HG02852 (cell line): Measurements from ENCODE around the gene TEX35.

Experiments
- ATAC-seq: cut with Tn5 transposase; IDR thresholded peaks from one replicate; pipeline ENCODE4 v1.9.1; 2021; ENCODE audit warnings: mild to moderate bottlenecking, moderate library complexity; ENCODE audit not compliant: unreplicated experiment

Gene TEX35

DNA sequence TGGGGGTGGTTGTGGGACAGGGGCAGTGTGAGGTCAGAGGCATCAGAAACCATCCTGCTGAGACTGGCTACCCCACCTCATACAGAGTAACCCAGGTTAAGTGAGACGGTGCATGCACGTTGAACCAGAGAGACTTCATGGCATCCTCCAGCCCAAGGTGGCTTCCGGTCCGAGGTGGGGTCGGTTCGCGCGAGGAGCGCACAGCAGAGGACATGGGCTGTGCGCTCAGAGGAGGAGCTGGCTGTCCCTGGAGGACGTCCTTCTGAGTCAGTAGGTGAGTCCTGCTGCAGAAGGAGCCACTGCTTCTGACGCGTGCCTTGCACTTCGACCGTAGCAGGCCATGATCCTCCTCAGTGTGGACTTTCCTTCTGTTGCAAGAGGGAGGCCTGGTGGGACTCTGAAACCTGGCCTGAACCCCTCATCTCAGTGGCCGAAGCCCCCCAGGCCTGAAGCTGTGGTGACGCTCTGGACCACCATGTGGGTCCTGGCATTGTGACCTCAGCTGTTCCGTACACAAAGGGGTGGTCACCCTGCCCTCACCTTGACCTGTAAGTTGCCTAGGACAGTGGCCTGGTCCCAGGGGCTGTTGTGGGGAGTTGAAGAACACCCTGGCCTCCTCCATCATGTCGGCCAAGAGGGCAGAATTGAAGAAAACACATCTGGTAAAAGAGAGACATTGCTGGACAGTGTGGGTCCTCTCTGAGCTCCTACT, at the start of gene TEX35:
TSS of gene TEX35 (plus strand) at position 544 of the 712 bp plus-strand sequence. CDS start at position 624, 80 bp downstream.
- no peak for ATAC-seq

DNA sequence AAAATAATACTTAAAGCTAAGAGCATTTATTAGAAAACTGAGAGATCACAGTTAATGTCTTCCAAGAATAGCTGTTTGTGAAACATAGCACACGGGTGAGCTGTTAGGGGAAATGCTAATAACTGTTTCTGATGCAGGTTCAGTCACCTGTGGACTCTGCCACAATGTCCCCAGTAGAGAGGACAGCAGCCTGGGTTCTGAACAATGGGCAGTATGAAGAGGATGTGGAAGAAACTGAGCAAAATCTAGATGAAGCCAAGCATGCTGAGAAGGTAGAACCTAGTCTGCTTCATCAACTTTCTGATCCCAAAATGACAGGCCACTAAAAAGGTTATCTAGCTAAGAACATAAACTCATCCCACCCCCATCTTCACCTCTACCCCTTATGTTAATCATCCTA, 48.8 kb upstream of the TEX35 start:
- ATAC-seq = no peak

DNA sequence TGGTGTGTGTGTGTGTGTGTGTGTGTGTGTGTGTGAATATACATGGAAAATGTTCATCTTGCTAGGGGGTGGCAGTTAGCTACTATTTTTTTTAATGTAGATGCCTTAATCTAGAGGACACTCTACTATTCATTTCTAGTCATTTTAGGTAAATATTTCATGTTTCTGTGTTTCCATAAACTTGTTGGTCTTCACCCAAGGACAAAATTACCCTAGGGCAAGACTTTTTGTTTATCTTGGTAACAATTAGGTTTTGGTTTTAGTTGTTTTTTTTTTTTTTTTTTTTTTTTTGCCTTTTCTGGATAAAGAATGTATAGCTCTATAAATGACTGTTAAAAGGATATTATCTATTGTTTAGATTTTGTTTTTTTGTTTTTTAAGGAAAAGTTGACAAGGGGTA, 48.3 kb upstream of the TEX35 start:
- ATAC-seq = no peak

DNA sequence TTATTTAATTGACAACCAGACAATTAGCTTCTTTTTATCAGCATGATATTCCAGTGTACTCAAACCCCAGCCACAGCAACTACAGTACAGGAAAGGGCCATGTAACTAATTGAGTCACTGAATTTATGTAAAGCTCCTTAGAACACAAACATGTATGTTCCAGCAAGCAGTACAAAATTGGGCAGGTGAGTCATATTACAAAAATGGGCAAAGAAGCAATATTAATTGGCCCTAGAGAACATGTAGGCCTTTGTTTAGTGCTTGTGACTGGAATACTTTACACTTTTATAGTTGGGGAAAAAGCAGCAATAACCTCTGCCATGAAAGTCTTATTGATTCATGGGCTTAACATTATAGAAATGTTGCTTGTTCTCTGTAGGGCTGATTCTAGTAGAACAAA, 47.9 kb upstream of the TEX35 start:
- no peak for ATAC-seq

DNA sequence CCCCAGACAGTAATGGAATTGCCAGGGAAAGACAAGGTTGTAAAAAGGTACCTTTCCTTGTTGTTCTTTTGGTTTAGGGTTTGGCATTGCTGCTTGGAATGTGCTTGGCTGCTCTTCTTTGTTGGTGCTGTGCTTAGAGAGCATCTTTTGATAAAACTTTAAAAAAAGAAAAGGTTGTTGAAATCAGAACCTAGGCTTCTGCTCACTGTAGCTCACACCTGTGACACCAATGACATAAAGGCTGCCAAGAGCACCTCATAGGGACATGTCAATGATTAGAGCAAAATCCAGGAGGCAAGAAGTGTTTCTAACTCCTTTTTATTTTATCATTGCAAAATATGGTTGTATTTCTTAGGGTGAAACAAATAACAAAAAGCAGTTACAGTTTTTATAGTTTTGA, 45.1 kb upstream of the TEX35 start:
- no peak for ATAC-seq

DNA sequence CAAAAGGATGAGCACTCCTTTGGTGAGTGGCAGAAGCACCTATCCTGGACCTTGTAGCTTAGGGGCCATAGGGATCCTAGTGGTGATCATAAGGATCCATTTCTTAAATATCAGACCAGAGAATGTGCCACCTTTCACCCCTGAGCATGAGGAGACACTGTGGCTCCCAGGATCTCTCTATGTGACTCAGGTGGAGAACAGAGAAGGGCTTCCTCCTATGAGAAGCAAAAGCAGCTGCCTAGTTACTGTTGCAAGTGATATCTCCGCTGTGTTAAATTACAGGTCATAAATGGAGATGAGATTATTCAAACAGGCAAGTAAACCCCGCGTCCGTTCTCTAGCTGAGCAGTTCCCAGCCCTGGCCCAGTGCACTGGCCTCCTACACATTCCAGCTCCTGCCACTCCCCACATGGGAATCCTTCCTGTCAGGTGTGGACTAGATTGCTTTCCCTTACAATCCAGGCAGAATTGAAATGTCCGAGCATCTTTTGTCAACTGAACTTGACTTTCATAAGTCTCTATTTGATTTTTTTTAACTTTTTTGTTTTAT, 42.4 kb upstream of the TEX35 start:
- no peak for ATAC-seq

DNA sequence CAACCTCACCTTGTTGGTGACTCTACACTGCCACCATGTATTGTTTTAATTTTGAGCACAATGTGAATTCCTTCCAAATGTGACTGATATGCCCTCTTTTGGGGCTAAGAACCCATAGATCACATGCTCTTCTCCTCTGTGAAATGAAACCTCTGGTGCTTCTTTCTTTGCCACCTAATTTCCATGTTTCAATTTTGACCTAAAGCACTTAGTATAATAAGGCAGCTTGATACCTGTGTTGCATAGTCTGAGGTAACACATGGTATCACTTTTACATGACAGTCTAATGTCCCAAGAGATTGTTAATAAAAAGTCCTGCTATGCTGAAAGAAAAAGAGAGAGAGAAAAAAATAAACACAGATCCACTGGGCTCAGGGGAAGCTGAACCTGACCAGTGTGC, 40.4 kb upstream of the TEX35 start:
- no peak for ATAC-seq

DNA sequence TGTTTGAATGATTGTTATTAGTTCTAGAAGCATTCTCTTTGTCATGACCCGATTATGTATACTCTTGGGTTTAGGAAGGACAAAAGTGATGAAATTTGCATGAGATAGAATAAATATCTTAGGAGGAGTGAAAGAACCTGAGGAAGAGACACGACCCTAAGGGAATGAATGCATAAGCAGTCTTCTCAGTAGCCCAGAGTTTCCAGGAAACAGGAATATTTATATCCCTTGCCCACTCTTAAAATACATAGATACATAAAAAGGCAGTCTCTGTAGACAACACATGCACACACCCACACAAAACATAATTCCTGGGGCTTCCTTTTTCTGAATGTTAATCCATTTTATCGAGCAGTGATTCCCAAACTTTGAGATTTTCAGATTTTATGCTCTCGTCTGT, 35.5 kb upstream of the TEX35 start:
- no peak for ATAC-seq

DNA sequence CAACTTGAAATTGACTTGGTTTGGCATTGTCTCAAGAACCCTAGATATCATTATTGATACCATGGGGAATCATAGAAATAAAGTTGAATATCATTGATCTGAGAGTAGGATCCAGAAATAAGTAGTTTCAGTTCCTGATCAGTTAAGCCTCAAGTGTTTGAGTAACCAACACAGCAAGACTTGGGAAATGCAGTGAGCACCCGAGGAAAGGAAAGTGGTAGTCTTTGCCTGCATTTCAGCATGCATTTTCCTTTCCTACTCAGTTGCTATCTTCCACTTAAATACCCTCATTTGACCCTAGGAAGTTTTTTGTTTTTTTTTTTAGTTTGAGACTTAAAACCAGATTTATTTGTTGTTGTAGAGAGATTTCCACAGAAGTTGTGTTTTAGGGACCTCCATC, 35.1 kb upstream of the TEX35 start:
- ATAC-seq = no peak

DNA sequence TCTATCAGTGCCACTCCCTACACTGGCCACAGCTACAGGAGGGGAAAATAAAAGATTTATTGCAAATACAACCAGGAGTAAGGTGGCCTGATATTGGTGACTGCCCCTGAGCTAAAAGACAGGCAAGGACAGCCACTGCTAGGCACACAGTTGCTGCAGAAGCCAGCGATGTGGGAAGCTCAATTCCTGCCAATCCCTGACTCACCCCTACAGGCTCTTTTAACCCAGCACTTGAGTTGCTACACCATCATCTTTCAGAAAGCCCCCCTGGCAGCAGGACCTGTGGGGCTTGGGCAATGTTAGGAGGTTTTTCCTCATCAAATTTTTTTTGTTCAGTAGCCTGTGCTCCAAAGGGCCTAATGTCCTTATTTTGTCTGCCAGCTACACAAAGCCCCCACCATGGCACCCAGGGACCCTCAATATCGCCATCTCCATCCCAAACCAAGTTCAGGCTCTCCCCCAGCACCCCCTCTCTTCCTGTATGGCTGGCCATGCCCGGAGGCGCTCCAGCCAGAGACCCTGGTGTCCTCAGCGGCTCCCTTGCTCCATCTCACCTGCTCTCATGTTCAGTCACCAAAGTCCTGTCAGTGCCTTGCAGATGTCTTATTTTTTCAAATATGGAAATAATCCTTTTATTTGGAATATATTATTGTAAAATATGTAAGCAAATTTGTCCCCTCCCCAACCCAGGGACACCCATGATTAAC, 29.5 kb upstream of the TEX35 start:
- no peak for ATAC-seq

DNA sequence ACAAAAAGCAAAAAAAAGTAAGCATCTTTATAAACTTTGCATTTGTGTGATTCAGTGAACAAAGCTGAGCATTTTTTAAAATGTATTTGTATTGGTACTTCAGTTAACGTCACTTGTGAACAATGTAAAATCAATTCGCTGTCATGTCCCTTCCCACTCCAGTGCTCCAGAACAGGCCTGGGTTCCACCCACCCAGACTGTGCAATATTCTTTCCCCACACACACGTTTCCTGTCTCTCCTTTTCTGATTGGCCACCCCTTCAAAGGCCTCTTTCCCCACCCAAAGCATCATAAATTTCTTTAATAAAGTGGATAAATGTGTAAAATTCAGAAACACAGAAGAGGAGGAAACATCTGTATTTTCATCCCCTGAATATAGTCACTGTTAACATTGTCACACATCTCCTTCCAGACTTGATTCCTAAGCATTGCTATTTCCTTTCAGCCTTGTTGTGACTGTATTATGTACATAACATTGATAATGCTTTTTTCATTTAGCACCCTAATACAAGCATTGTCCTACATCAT, 28.1 kb upstream of the TEX35 start:
- no peak for ATAC-seq

DNA sequence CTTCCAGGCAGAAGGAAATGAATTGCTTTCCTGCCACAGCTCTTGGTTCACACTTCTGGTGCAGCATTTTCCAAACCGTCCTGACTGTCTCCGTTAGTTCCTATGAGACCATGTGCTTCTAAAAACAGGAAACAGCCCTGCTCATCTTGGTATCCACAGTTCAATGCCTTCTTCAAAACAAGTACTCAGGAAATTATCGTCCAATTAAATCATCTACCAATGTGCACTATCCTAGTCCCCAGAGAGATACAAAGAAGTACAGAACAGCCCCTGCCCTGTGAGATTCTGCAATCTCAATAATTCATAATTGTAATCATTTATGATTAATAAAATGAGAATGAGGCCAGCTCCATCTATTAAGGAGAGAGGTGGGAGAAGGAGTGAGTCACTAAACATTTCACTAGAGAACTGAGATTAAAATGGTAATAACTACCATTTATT, 27.3 kb upstream of the TEX35 start:
- no peak for ATAC-seq

DNA sequence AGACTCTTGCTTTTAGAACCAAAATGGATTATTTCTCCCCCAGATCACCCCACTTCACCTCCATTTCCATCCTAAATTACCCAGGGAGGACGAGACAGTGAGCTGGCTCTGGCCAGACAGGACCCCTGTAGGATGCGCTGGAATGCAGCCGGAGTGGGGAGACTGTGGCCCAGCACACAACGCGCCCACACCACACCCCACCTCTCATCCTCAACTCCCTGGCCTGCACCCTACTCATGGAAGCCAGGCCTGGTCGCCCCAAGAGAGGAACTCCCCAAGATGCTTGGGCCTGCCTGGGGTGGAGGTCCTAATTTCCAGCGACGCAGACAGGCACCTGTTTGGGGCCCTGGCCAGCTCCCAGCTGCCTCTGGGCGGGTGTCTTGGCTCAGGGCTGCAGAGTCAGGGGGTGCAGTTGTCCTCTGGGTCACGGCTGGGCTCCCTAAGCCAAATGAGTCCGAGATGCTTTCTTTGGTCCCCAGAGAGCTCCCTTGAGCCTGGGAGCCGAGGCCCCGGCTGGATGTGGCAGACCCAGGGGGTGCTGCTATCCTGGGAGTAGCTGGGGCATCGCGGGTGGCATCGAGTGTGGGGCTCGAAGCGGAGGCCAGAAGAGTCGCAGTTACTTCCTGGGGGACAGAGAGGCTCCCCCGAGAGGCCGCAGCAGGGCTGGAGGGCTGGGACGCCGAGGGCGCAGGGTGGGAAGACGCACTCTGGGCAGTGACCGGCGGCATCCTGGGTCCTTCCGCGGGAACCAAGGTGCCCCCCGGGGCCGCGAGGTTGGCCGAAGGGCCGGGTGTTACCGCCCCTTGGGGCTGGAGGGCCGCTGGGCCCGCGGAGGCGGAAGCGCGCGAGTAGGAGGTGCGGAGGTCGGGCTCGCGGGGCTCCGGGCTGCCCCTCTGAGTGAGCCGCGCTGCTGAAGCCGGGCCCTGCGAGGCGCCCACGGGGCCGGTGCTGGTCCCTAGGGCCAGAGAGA, 26.5 kb upstream of the TEX35 start:
- no peak for ATAC-seq

DNA sequence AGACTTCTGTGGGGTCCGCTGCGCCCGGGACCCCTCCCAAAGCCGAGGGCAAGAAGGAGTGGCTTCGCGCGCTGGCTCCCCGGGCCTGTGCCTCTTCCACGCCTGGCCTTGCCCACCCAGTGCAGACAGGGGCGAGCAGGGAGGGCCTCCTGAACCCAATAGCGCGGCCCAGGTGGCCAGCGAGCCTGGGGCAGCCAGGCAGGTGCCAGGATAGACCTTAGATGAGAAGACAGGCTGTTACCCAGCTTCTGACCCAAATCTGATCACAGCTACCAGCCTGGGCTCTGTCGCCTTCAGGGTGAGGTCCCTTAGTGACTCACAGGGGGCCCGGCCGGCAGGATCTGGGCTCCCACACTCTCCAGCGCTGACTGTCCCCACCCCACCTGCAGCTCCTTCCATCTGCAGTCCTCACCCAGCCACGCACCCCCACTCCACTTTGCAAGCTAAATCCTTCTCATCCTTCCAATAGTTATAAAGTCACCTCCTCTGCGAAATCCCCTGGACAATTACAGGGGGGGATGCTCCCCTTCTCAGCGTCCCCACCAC, 25.8 kb upstream of the TEX35 start:
- no peak for ATAC-seq

DNA sequence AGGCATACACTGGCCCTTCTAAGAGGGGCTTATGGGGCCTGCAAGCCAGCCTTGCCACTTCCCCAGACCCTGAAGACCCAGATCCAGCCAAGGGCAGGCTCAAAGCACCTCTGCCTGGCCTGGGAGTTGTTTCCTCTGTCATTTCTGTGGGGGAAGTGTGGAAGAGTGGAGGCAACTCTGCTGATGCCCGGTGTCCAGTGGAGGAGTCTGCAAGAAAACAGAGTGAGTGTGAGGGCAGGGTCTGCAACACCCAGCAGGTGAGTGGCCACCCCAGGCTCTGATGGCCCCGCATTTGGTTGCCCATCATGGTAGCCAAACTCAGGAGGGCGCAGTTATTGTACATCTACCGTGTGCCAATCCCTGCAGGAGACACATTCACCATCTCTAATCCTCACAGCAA, 24.5 kb upstream of the TEX35 start:
- ATAC-seq = no peak

DNA sequence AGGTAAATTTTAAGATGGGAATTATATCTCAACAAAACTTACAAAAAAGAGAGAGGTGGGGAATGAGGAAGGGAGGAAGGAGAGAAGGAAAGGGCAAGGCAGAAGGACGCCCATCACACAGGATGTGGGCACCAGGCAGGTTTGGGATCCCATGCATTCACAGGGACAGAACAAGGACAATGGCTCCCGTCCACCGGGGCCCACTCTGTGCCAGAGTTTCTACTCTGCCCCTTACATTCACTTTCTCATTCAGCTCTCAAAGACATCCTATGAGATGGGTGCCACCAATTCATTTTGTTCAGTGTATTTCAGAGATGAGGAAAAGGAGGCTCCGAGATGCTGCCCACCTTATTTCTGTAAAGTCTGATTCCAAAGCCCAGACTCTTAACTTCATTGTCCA, 23.5 kb upstream of the TEX35 start:
- no peak for ATAC-seq

DNA sequence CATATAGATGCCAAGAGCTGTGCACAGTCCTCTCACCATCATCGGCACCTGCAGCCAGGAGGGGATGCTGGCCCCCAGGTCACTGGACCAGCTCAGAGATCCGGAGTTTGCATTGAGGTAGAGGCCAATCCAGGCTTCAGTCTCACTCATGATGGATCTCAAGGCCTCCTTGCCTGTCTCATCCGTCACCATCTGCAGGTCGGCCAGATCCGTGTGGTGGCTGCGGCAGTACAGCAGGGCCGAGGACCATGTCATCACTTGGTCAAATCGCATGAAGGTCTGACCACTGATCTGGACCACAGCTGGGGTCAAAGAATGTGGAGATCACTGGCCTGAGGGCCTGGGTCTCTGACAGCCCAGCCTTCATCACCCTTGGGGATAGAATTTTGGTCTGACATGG, 22.8 kb upstream of the TEX35 start:
- ATAC-seq = no peak

DNA sequence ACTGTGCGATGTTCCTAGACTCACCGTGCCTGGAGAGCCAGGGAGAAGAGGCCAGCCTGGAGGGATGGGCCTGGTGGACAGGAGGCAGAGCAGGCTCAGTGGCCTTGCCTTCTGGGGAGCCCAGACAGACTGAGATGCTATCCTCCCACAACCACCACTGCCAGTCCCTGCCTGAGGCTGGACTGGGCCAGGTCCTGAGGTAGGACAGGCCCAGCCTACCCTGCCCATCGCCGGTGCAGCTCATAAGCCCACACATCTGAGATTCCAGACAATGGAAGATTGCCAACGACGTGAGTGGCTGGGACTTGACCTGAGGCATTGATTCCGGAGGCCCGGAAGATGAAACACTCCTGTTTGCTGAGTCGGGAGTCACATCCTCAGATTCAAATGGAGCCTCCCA, 21.9 kb upstream of the TEX35 start:
- no peak for ATAC-seq

DNA sequence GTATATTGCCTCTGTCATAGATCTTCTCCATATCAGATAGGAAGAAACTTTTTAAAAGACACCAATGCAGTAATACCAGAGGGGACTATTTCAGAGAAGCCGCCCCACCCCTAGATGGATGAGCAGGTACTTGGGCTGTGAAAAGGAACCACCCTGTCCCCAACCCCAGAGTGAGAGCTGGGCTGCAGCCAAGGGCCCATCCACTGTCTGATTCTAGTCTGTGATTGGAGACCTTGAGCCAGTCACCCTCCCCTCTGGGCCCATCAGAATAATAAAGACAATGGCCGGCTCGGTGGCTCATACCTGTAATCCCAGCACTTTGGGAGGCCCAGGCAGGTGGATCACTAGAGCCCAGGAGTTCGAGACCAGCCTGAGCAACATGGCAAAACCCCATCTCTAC, 21.2 kb upstream of the TEX35 start:
- ATAC-seq = no peak

DNA sequence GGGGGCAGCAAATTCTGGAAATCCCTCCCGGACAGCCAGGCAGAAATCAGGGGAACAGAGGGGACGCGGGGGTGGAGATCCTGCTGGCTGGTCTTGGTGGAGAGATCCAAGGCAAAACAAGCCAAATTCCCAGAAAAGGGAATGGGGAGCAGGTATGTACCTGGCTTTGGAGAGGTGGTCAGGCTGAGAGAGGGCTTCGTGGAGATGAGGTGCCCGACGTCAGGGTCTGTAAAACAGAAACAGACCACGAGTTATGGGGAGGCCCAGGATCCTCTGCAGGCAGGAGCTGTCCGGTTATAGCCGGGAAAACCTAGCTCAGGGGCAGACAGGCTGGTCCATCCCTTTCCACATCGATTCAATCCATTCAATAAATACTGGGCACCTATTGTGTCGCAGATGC, 20.6 kb upstream of the TEX35 start:
- ATAC-seq = no peak

DNA sequence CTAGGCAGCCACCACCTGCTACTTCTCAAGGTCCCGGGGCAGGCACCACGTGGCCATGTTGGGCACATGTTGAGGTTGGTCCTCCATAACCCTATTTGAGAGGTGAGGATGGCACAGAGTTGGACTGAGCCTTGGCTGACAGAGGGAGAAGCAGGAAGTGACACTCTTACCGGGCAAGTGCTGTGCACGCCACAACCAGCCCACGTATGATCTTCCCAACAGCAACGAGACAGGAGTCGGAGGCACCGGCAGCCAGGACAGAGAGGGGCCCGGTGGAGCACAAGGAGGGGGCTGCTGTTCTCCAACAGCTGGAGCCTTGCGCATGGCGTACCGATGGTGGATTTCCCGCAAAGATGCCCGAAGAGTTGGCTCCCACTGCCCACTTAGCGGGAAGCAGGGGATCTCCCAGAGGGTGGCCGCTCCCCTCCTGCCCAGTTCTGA, 19.6 kb upstream of the TEX35 start:
- no peak for ATAC-seq
